ENCODE data around the gene SLC26A3.

GRCh38 chr7:107834401-107834800 is 31.4 kb upstream of the SLC26A3 start:
- TF ChIP-seq CTCF (IDR thresholded peaks at IDR 0.05) (no peak), POLR2A (IDR thresholded peaks at IDR 0.05) (no peak)

Data from testis (tissue), 2 donors.